Hematopoietic multipotent progenitor cell (in vitro differentiated cells): ENCODE data around the gene EPYC. TPM values are rescaled to one million over a fixed set of nuclear protein-coding genes. Genes with fewer than 3 reads are reported as not detected.
"Not testable (repeated sequence)": the region's sequence is repeated elsewhere in the genome, so short reads cannot be mapped to it uniquely, and the experiment has no call there.

Experiments used
- DNase-seq, 3 donors: peaks; one replicate each; pipeline ENCODE4 v3.0.0-alpha.2; 2011 to 2015; ENCODE audit warnings: low read depth in 2 of 3, low spot score in 2 of 3
- total RNA-seq: library from RNA; depleted of rRNA; stranded (reverse); fragments of >200 nt; gene quantifications from one replicate; pipeline ENCODE4 v1.2.3, GENCODE V29; 2012

EPYC gene
- total RNA-seq, 1 donor = not detected

DNA sequence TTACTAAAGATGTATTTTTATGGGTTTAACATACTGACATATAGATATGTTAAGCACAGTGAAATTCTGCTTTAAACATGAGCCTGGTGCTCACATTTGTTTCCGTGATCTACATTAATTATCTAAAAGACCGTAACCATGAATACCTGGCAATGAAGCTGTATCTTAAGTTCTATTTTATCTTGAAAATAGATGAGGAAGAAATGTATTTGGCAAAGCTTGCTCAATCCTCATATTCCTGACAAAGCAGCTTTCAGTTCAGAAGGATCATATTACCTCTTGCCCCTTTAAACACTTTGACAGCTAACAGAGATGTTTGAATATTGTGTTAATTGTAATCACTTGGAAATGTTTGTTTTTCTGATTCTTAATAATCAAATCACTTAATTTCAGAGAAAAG, 9.8 kb downstream of the EPYC start:
- no peak for DNase-seq

DNA sequence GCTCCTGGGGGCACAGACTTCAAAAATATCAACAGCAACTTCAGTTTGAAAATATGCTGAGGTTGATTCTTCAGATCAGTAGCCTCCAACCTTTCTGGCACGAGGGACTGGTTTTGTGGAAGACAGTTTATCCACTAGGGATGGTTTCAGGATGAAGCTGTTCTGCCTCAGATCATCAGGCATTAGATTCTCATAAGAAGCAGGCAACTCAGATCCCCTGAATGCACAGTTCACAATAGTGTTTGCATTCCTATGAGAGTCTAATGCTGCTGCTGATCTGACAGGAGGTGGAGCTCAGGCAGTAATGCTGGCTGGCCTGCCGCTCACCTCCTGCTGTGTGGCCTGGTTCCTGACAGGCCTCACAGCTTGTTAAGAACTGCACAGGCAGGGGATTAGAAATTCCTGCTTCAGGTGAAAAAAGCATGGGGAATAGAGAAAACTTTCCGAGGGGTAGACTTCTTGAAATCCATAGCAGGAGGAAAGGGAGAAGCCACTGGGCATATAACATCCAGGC, 12.8 kb downstream of the EPYC start:
- DNase-seq = no peak

DNA sequence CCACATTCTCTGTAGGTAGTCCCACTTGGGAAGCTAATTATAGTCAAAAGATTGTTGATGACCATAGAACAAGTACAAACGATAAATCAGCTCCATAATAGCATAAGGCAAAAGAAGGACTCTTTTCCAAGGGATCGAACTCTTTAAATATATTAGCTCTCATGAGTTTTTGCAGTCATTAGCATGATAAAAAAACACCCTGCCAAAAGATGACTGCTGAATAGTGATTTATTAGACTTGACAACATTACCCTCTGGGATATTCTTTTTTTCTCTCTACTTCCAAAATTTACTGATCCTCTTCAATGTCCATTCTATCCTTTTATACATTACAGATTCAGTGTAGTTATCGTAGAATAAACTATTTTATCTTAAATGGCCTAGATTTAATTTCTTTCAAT, 14.2 kb downstream of the EPYC start:
- no peak for DNase-seq

DNA sequence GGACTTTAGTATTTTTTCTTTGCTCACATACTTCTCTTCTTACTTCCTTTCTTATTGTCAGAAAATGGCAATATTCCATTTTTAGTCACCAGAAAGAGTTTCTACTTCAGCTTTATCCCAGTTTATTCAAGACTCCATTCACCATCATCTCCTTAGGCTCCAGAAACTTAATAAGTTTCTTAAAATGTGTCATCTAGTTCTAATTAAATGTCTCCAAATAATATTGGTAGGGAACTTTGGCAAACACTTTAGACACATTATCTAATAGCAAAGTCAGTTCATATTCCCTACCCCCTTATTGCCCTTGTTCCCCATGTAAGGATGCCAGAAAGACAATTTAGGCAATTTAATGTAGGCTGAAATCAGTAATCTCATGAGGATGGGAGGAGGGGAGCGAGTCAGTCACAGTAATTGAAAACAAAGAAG, 15.1 kb downstream of the EPYC start:
- no peak for DNase-seq

DNA sequence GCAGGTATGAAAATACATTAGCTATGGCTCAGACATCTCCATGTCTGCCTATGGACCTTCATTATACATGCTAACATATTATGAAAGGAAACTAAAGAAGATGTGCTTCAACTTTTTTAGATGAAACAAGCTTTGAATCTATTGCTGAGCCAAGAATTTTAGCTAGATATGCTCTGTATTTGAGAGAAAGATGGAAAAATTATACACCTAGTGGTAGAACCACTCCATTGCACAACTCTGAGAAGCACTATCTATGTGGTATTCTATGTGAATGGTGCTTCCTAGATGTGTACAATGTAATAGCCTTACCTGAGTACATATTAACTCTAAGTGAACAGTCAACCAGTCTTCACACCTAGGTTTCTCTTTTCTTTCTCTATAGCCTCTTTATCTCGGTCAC, 17.3 kb downstream of the EPYC start:
- DNase-seq = no peak

DNA sequence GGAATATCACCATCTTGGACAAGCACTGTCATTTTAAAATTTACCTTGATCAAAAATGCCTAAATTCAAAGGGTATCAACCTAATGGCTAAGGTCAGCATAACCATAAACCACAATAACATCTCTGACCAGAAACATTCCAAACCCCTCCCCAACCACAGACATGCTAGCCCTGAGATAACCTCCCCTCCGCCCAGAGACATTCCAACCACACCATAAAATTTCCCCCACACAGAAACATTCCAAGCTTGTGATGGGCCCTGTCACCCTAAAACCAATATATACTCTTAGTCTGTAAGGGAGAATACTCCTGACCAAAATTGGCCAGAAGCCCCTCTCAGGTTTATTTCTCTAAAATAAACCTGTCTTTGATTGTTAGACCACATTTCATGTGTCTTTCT, 17.7 kb downstream of the EPYC start:
- DNase-seq = no peak

DNA sequence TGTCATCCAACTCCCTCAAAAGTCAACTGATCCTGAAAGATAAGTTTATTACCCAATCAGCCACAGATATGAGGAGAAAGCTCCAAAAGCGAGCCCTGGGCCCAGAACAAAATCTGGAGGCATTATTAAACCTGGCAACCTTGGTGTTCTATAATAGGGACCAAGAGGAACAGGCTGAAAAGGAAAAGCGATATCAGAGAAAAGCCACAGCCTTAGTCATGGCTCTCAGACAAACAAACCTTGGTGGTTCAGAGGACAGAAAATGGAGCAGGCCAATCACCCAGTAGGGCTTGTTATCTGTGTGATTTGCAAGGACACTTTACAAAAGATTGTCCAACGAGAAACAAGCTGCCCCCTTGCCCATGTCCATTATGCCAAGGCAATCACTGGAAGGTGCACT, 19.4 kb downstream of the EPYC start:
- not testable (repeated sequence) for DNase-seq

DNA sequence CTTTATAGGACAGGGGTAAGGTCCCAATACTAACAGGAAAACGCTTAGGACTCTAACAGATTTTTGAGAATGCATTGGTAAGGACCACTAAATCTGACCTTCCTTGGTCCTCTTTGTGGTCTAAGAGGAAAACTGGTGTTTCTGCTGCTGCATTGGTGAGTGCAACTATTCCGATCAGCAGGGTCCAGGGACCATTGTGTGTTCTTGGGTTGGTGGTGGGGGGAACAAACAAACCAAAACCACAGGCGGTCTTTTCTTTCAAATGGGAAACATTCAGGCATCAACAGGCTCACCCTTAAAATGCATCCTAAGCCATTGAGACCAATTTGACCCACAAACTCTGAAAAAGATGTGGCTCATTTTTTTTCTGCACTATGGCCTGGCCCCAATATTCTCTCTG, 20.7 kb downstream of the EPYC start:
- no peak for DNase-seq

DNA sequence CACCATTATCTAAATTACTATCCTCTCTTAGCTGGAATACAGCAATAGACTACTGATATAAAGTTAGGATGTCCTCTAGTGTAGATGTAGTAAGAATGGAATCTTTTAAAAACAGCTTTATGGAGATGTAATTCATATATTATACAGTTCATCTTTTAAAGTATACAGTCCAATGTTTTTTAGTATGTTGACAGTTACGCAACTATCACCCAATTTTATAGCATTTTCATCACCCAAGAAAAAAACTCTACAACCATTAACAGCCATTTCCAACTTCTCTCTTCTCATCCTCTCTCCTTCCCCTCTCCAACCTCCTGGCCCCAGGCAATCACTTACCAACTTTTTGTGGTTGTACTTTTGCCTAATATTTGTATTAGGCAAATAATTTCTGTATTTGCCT, 22.6 kb downstream of the EPYC start:
- DNase-seq = no peak

DNA sequence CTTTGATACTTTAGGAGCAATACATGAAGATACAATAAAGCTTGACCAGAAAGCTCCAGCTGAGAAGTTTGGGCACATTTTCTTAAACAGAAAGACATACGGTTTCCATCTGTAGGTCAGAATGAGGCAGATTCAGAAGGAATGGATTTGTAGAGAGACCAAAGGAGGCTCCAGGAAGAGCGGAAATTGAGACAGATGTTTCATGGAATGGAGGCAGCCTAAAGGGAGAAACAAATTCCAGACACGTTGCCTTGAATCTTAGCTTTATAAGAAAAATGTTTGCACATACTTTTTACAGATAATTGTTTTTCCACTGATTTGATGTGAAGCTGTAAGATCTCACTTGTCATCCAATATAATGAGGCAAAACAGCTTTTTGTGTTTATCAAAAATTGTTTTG, 24.8 kb downstream of the EPYC start:
- DNase-seq = no peak

DNA sequence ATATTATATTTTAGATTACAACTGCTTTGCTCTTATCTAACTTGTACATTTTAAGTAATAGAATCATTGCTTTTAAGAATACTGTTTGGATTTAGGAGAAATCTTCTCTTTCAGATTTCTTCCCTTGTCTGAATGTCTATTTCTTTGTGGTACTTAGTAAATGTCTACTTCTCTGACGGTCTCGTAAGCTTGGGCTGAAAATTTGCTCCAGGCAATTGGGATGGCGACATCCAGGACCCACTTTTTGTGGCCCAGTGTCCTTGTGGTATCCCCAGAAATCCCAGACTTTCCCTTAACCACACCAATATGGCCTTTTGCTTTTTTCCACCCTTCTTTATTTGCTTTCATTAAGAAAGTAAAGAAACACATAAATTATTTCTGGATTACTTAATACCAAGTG, 25.8 kb downstream of the EPYC start:
- no peak for DNase-seq

DNA sequence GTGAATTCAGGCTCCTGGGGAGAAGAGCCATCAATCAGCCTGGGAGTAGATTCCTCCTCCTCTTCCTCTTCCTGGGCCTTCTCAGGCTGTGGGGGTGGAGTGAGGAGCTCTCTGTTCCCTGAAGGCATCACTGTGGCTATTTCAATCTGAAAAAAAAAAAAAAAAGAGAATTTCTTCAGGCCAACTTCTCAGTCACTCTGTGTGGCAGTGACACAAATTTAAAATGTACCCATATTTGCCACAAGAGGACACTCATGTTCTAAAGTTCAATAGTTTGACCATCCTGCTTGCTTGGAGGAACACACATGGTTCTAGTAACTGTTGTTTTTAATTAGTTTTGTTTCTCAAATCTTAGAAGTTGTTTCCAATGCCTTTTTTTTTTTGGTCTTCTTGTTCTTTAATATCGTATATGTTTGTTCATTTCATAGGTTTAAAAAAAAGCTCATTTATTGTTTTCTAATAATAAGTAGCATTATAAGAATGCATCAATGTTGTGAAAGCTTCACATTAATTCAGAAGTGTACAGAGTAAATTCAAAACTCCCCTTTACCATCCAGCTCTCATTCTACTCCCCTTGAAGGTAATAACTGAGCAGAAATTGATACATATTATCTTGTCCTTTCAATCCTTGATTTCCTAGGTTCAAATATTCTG, 26.5 kb downstream of the EPYC start:
- peak in 2 of 3 donors; percentile 41 to 80 for DNase-seq

DNA sequence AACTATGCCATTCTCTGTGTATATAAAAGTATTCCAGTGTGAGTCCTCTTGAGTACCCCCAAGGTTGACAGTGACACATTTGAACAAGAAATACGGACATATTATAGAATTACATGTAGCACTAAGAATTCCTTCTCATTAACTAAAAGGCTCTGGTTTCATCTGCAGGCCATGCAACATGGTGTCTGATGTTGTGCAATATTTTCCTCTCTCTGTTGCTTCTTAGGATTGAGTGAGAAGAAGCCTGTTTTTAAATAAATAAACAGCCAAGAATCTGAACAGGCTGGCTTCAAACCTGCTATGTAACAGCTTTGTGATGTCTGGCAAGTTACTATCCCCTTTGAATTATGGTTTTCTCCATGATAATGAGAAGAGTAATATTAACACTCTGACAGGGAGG, 27.5 kb downstream of the EPYC start:
- no peak for DNase-seq

DNA sequence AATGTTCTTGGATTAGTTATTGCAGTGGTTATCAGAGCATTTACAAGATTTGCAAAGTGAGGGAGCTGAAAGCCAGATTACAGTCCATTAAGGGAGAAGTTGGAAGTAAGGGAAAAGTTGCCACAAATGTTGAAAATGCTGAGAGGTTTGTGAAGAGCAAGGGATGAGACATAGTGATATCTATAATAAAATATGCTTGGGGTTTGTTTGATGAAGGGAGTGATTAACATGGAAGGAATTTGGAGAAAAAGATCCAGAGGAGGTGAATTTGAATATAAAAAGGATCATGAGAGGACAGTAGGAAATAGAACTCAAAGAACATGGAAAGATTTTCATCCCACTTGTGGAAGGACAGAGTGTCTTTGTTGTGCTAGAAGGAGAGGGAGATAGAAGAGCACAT, 30.5 kb downstream of the EPYC start:
- no peak for DNase-seq

DNA sequence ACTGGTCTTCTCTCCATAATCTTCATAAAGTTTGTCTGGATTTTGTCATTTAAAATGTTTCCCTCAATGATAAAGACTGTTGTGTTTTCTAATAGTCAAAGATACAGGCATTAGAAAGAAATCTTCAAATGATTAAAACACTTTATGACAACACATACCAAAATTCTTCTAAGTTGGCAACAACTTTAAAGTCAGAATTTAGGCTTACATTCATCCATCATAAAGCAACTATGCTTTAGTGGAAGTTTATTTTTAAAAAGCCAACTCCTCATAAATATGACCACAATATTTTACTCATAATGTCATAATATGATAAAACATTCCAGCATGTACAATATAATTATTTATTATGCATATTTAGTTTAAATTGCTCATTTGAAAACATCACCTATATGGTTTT, 32.5 kb downstream of the EPYC start:
- DNase-seq = no peak

DNA sequence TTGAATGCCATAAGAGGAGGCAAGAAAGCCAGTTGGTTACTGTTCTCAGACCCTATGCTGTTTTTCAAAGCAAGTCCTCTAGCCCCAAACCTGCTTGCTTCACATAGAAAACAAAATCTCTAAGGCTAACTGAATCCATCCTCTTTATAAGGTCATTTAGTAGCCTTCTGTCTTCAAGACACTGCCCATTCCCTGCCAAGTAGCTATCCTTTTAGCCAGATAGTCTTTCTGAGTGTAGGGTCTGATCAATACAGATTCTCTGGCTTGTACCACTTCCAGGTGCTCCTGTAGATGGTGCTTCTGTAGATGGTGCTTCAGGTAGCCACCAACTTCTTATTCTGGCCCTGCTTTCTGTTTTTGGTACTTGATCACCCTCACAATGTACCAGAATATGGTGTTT, 33.9 kb downstream of the EPYC start:
- no peak for DNase-seq

DNA sequence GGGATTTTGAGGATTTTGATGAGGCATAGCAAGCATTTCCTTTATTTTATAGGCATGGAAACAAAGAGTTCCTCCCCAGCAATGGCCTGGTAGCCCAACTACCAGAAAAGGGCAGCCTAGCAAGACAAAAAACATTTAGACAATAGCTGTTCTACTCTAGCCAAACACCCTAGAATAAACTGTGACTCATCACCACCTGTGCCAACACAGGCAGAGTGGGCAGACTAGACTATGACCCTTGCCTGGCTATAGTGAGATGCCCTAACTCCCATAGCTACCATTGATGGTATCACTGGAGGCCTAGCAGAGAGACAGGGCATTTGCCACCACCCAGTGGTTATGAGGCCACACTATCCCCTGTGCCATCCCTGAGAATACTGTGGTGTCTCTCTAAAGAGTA, 34.3 kb downstream of the EPYC start:
- DNase-seq = no peak

DNA sequence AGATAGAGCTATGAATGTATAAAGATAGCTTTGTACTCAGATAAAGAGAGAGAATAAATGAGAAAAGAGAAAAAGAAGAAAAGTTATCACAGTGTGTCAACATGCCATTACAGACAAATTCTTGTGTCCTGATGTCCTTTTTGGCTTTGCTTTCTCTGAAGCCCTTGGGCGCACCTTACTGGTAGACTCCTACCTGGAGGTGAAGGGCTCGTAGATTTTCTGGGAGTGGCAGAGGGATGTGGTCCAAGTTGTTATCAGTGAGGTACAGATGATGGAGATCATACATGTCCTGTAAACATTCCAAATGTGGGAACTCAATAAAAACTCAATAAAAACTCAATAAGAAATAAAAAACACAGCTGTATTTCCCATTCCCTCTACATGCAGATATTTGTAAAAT, 34.9 kb downstream of the EPYC start:
- no peak for DNase-seq

DNA sequence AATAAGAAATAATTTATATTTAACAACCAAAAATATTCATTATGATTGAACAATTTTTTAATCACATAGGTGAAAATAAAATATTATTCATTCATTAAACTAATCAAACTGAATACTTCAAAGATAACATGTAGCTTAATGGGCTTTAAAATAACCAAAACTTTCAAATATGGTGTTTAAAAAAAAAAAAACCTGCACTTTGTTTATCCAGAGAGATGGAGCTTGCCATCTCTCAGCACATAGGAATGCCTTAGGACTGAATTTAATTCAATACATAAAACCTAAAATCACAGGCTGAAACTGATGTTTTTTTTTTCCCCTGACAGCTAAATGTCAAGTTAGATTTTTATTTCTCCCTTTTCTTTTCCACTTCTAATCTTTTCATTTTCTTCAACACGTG, 35.4 kb downstream of the EPYC start:
- DNase-seq = no peak

DNA sequence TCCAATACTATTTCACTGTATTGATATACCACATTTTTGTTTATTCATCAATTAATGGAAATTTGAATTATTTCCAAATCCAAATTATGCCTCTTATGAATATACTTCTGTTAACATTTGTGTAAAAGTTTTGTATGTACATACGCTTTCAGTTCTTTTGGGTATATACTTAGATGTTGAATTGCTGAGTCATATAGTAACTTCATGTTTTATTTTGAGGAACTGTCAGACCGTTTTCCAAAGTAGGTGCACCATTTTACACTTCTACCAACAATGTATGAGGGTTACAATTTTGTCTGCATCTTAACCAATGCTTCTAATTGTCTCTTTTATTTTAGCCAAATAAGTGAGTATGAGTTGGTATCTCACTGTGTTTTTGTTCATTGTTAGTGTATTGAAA, 39.6 kb downstream of the EPYC start:
- DNase-seq = no peak

DNA sequence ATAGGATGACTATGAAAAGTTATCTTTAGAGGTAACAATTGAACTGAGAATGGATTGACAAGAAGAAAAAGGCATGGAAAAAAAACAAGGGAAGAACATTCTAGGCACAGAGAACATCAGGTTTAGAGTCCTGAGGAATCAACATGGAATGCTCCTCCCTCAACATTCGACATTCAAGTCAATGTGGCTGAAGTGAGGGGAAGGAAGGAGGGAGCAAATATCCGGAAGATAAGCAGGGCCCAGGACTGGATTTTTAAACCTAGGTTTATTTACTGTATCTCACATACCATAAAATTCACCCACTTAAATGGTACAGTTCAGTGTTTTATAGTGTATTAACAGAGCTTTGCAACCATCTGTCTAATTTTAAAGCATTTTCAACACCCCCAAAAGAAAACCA, 40.2 kb downstream of the EPYC start:
- DNase-seq = no peak

DNA sequence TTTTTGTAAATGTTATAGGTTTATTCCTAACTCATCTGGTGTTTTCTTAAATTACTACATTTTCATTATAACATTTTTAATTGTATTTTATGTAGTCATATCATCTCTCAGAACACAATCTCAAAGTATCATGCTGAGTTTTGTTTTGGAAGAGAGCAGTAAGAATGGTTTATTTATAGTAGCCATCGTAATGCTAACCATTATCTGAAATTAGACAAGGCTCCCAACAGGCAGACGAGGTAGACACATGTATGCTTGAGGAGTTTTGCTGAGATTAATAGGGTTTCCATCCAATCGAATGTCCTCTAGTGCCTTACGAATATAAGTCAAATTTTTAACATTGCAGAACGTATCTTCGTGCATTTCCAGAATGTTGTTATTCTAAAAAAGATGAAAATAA, 40.8 kb downstream of the EPYC start:
- DNase-seq = no peak

DNA sequence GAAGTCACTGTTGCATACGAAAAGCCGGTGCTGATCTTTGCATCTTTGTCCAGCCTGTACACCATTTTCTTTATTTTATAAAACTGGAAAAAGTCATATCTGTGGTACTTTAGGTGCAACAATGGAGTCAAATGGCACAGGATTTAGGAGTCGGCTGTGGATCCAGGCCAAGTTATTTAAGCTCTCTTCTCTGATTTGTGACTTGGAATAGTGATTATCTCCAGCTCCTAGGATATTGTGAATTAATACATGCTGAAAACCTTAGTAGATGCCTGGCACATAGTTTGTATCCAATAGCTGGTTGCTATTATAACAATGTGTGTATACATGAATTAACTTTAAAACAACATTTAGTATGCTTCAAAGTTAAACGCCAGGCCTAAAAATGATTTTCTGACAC, 43.6 kb downstream of the EPYC start:
- no peak for DNase-seq
